GM12865 (cell line): Measurements from ENCODE around the gene DYNC1H1.

Experiments used
- DNase-seq: peaks from one replicate; pipeline ENCODE4 v3.0.0; 2010; ENCODE audit warnings: low read depth
- H3K4me3 ChIP-seq: 2 replicates; pipeline ENCODE4 v1.5.1; 2011; ENCODE audit warnings: mild to moderate bottlenecking, low read depth, low read length, control low read depth
- CTCF ChIP-seq: IDR thresholded peaks from 2 replicates; pipeline ENCODE4 v1.5.1; 2011; ENCODE audit warnings: low read length, control low read depth, low read depth, inconsistent platforms; ENCODE audit not compliant: insufficient read depth; ENCODE audit errors: missing control alignments

The DYNC1H1 gene

GRCh38 chr14:102040153-102040552 lies 75.8 kb downstream of the DYNC1H1 start:
- DNase-seq, result no peak
- TF ChIP-seq CTCF, result no peak
- H3K4me3 ChIP-seq, result no peak overlapping the region

- DNase-seq, result no peak
- H3K4me3 ChIP-seq, result no peak overlapping the region
- no peak for TF ChIP-seq CTCF
Observed at GRCh38 chr14:102042699-102043098, 78.3 kb downstream of the DYNC1H1 start.

GRCh38 chr14:102043251-102044025 lies 79.1 kb downstream of the DYNC1H1 start:
- TF ChIP-seq CTCF, result no peak
- H3K4me3 ChIP-seq, result no peak overlapping the region
- DNase-seq, result no peak

GRCh38 chr14:102044566-102044965 lies 80.2 kb downstream of the DYNC1H1 start:
- no peak for DNase-seq
- H3K4me3 ChIP-seq, result no peak overlapping the region
- no peak for TF ChIP-seq CTCF

- no peak overlapping the region for H3K4me3 ChIP-seq
- TF ChIP-seq CTCF, result peak; percentile 25
- peak; percentile 44 for DNase-seq
Observed at GRCh38 chr14:102046337-102047278, 82.2 kb downstream of the DYNC1H1 start.

- no peak for TF ChIP-seq CTCF
- no peak overlapping the region for H3K4me3 ChIP-seq
Observed at GRCh38 chr14:102047808-102048540, 83.6 kb downstream of the DYNC1H1 start.

More at GRCh38 chr14:102047808-102048540, 83.6 kb downstream of the DYNC1H1 start:
- DNase-seq, result no peak
